A673 (cell line): ENCODE data around the gene CENPU. TPM values are rescaled to one million over a fixed set of nuclear protein-coding genes. Genes with fewer than 3 reads are reported as not detected.

Source experiments
- BruUV-seq: library from RNA; stranded (reverse); fragments of 400-500 nt; replicated peaks from 2 replicates; lab custom pipeline; 2021; lab: Mats Ljungman, UMichigan
- CTCF ChIA-PET: fragments of 300-600 bp; sonication (Branson Sonifier 250); formaldehyde crosslinking; loops from one replicate; lab custom pipeline; 2022; ENCODE audit warnings: antibody characterized with exemption; lab: Charles Lee
- POLR2A ChIA-PET: fragments of 300-600 bp; sonication (Branson Sonifier 250); formaldehyde crosslinking; loops from one replicate; lab custom pipeline; 2022; ENCODE audit warnings: antibody characterized with exemption; ENCODE audit not compliant: low non-redundant PET; lab: Charles Lee
- DNase-seq: peaks from one replicate; pipeline ENCODE4 v3.0.0-alpha.2; 2015; ENCODE audit warnings: low spot score
- H3K27ac ChIP-seq: fragments of 200-600 bp; sonication (generic); 2 replicates; pipeline ENCODE4 v1.5.1; 2016; ENCODE audit warnings: mixed run types, low read depth, mild to moderate bottlenecking, mixed read lengths, antibody characterized with exemption, low read length; ENCODE audit not compliant: poor library complexity, severe bottlenecking
- H3K27me3 ChIP-seq: fragments of 200-600 bp; sonication (generic); replicated peaks from 2 replicates; pipeline ENCODE4 v1.6.1; 2017; ENCODE audit warnings: mixed run types, low read depth, mild to moderate bottlenecking, mixed read lengths, antibody characterized with exemption, low read length; ENCODE audit not compliant: insufficient read depth, poor library complexity
- H3K36me3 ChIP-seq: fragments of 200-600 bp; sonication (generic); 2 replicates; pipeline ENCODE4 v1.6.1; 2016; ENCODE audit warnings: mixed run types, mild to moderate bottlenecking, mixed read lengths, antibody characterized with exemption, low read length; ENCODE audit not compliant: insufficient read depth, poor library complexity, severe bottlenecking
- H3K4me1 ChIP-seq: fragments of 200-600 bp; sonication (generic); 2 replicates; pipeline ENCODE4 v1.6.1; 2017; ENCODE audit warnings: mixed run types, mild to moderate bottlenecking, mixed read lengths, antibody characterized with exemption, low read length; ENCODE audit not compliant: insufficient read depth, poor library complexity, severe bottlenecking
- H3K4me3 ChIP-seq: fragments of 200-600 bp; sonication (generic); 2 replicates; pipeline ENCODE4 v1.5.1; 2016; ENCODE audit warnings: low read depth, mixed run types, mild to moderate bottlenecking, mixed read lengths, low read length; ENCODE audit not compliant: poor library complexity, severe bottlenecking
- H3K9me3 ChIP-seq: fragments of 200-600 bp; sonication (generic); 2 replicates; pipeline ENCODE4 v1.6.1; 2016; ENCODE audit warnings: mixed run types, low read depth, mild to moderate bottlenecking, mixed read lengths, antibody characterized with exemption, low read length; ENCODE audit not compliant: poor library complexity, severe bottlenecking
- CTCF ChIP-seq: fragments of 300-800, 200-600 bp; sonication (generic); conservative IDR thresholded peaks from 2 replicates; pipeline ENCODE4 v1.5.1; 2017; ENCODE audit warnings: low read depth, mild to moderate bottlenecking, antibody characterized with exemption, low read length, moderate library complexity, mixed read lengths
- EZH2 ChIP-seq: fragments of 200-600 bp; sonication (generic); IDR thresholded peaks from 2 replicates; pipeline ENCODE4 v1.6.1; 2017; ENCODE audit warnings: borderline replicate concordance, low read depth, mild to moderate bottlenecking, mixed read lengths, antibody characterized with exemption, low read length; ENCODE audit not compliant: poor library complexity, severe bottlenecking
- intact Hi-C: fragments of 100-400 bp; cut with micrococcal nuclease; formaldehyde crosslinking; loops from one replicate; pipeline ENCODE4 v1.10.0; 2022; ENCODE audit not compliant: unreplicated experiment
- total RNA-seq: library from RNA; stranded (reverse); gene quantifications from 2 replicates; pipeline ENCODE4 v1.2.3, GENCODE V29; 2021

Gene CENPU
- total RNA-seq, 1 experiment from 2014 or later, result 87.3 TPM

GRCh38 chr4:184764601-184765000, 30.7 kb upstream of the CENPU start:
- POLR2A ChIA-PET, result no interaction called here
- Histone ChIP-seq H3K27me3 (no peaks in the 10 kb centered on the region), H3K4me1 (no peaks in the 10 kb centered on the region), H3K27ac (no peak overlapping the region), H3K9me3 (no peaks in the 10 kb centered on the region), H3K4me3 (no peak overlapping the region), H3K36me3 (no peaks in the 10 kb centered on the region)
- no peak for DNase-seq
- TF ChIP-seq CTCF, result no peak
- no peak for TF ChIP-seq EZH2
- CTCF ChIA-PET, result no interaction called here
- intact Hi-C loops, result no loop called here
- BruUV-seq, result no TSS peak

GRCh38 chr4:184763150-184763780, 29.4 kb upstream of the CENPU start:
- POLR2A ChIA-PET, result no interaction called here
- no peak for TF ChIP-seq CTCF
- no peak for TF ChIP-seq EZH2
- no peaks in the 10 kb centered on the region for H3K36me3 ChIP-seq
- no peak overlapping the region for H3K27ac ChIP-seq
- H3K4me3 ChIP-seq, result no peak overlapping the region
- no TSS peak for BruUV-seq
- CTCF ChIA-PET, result no interaction called here
- DNase-seq, result no peak
- no peaks in the 10 kb centered on the region for H3K4me1 ChIP-seq
- intact Hi-C loops, result no loop called here
- no peaks in the 10 kb centered on the region for H3K27me3 ChIP-seq
- no peaks in the 10 kb centered on the region for H3K9me3 ChIP-seq

GRCh38 chr4:184762100-184762499, 28.2 kb upstream of the CENPU start:
- no peaks in the 10 kb centered on the region for H3K27me3 ChIP-seq
- BruUV-seq, result no TSS peak
- no peaks in the 10 kb centered on the region for H3K36me3 ChIP-seq
- H3K27ac ChIP-seq, result no peak overlapping the region
- intact Hi-C loops, result no loop called here
- CTCF ChIA-PET, result no interaction called here
- TF ChIP-seq CTCF (no peak), EZH2 (no peak)
- DNase-seq, result no peak
- POLR2A ChIA-PET, result no interaction called here
- H3K4me1 ChIP-seq, result no peaks in the 10 kb centered on the region
- no peak overlapping the region for H3K4me3 ChIP-seq
- H3K9me3 ChIP-seq, result no peaks in the 10 kb centered on the region
